GM10266 (cell line): Measurements from ENCODE around the gene GMPPA.

Experiments
- DNase-seq: peaks from one replicate; pipeline ENCODE4 v3.0.0; 2012; ENCODE audit errors: extremely low spot score
- TF ChIP-seq, protein P1 (sequence below): IDR thresholded peaks from 2 replicates; pipeline ENCODE4 v1.5.1; 2012; ENCODE audit warnings: mild to moderate bottlenecking, low read depth; ENCODE audit not compliant: control insufficient read depth, insufficient read depth; ENCODE audit errors: missing control alignments

GMPPA gene

DNA sequence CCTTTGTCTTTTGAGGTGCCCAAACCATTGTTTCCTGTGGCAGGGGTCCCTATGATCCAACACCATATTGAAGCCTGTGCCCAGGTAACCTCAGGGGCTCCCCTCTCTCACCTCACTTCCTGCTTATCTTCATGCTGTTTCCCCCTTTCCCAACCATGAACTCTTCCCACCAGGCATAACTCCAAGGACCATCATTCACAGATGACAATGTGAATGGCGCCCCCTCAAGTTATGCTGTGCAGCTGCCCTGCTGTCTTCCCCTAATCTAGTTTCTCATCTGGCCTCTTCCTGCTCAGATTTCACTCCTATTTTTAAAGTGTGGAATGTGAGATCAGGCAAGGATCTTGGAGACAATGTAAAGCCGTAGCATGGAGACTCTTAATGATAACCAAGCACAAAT, 1.4 kb downstream of the GMPPA start:
- TF ChIP-seq, protein P1, sequence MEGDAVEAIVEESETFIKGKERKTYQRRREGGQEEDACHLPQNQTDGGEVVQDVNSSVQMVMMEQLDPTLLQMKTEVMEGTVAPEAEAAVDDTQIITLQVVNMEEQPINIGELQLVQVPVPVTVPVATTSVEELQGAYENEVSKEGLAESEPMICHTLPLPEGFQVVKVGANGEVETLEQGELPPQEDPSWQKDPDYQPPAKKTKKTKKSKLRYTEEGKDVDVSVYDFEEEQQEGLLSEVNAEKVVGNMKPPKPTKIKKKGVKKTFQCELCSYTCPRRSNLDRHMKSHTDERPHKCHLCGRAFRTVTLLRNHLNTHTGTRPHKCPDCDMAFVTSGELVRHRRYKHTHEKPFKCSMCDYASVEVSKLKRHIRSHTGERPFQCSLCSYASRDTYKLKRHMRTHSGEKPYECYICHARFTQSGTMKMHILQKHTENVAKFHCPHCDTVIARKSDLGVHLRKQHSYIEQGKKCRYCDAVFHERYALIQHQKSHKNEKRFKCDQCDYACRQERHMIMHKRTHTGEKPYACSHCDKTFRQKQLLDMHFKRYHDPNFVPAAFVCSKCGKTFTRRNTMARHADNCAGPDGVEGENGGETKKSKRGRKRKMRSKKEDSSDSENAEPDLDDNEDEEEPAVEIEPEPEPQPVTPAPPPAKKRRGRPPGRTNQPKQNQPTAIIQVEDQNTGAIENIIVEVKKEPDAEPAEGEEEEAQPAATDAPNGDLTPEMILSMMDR: no peak
- DNase-seq: no peak

GRCh38 chr2:219501849-219502248, 3.2 kb downstream of the GMPPA start:
- no peak for DNase-seq
- TF ChIP-seq, protein P1: no peak

GRCh38 chr2:219502618-219503017, 3.9 kb downstream of the GMPPA start:
- no peak for DNase-seq
- TF ChIP-seq, protein P1: no peak

DNA sequence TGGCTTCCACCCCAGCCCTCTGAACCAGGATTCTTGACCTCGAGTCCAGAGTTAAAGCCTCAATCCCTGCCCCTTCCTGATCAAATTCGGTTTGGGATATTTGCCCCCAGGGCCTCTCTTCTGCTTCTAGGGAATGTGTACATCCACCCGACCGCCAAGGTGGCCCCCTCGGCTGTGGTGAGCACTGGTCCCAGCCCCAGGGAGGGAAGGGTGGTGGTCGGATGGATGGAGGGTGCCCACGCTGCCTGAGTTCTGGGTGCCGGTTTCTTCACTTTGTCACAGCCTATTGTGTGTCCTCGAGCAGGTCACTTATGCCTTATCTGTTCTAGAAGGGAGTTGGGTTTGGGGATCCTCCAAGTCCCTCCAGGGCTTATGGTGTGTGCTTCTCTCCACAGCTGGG, 6.9 kb downstream of the GMPPA start:
- no peak for DNase-seq
- TF ChIP-seq, protein P1: no peak

DNA sequence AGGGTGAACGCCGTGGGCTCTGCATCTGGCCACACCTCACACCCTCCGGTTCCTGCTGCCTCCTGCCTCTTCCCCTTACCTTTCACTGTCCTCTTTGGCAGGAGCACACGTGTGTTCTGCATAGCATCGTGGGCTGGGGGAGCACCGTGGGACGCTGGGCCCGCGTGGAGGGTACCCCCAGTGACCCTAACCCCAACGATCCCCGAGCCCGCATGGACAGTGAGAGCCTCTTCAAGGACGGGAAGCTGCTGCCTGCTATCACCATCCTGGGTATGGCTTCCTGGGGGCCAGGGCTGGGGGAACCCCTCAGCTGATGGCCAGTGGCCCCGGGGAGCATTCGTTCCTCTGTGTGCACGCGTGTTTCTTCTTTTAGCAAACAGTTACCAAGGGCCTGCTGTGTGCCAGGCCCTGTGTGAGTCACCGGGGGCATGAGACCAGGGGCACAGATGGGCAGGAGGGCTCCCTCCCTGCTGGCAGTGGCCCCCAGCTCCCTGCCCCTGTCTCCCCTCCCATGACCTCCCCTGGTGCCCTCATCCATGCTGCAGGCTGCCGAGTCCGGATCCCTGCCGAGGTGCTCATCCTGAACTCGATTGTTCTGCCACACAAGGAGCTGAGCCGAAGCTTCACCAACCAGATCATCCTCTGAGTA, 7.6 kb downstream of the GMPPA start:
- no peak for DNase-seq
- TF ChIP-seq, protein P1: no peak

- DNase-seq: no peak
- TF ChIP-seq, protein P1: no peak
These were observed 8.3 kb downstream of the GMPPA start for GRCh38 chr2:219506802-219507526.
